GM19043 (cell line): Measurements from ENCODE around the gene FBXL4.

ENCODE experiments used
- ATAC-seq: cut with Tn5 transposase; IDR thresholded peaks from one replicate; pipeline ENCODE4 v1.9.1; 2021; ENCODE audit warnings: low read depth; ENCODE audit not compliant: unreplicated experiment

The FBXL4 gene

GRCh38 chr6:98828211-98828788 lies 119.4 kb downstream of the FBXL4 start:
- ATAC-seq, result no peak

GRCh38 chr6:98827295-98828159 lies 120.2 kb downstream of the FBXL4 start:
- ATAC-seq, result no peak

GRCh38 chr6:98825600-98826230 lies 122.0 kb downstream of the FBXL4 start:
- no peak for ATAC-seq

GRCh38 chr6:98824902-98825599 lies 122.7 kb downstream of the FBXL4 start:
- no peak for ATAC-seq

GRCh38 chr6:98824162-98824901 lies 123.4 kb downstream of the FBXL4 start:
- no peak for ATAC-seq

- no peak for ATAC-seq
Observed at GRCh38 chr6:98823428-98824161, 124.2 kb downstream of the FBXL4 start.

GRCh38 chr6:98821756-98822405 lies 125.9 kb downstream of the FBXL4 start:
- no peak for ATAC-seq
